ELF-1 (cell line): ENCODE data around the gene UBE2E2.

Experiments
- DNase-seq: peaks from one replicate; pipeline ENCODE4 v3.0.0-alpha.2; 2016; ENCODE audit warnings: low read depth, low spot score

The UBE2E2 gene

GRCh38 chr3:23240171-23240785 lies 37.2 kb downstream of the UBE2E2 start:
- no peak for DNase-seq

- no peak for DNase-seq
Measured at GRCh38 chr3:23241256-23241655, 38.1 kb downstream of the UBE2E2 start.

- DNase-seq: no peak
Measured at GRCh38 chr3:23242106-23242505, 39.0 kb downstream of the UBE2E2 start.

- no peak for DNase-seq
Measured at GRCh38 chr3:23244324-23245041, 41.4 kb downstream of the UBE2E2 start.

- no peak for DNase-seq
Measured at GRCh38 chr3:23246651-23247050, 43.5 kb downstream of the UBE2E2 start.

- no peak for DNase-seq
Measured at GRCh38 chr3:23248594-23249131, 45.5 kb downstream of the UBE2E2 start.

- no peak for DNase-seq
Measured at GRCh38 chr3:23249961-23250360, 46.8 kb downstream of the UBE2E2 start.

- no peak for DNase-seq
Measured at GRCh38 chr3:23252122-23252521, 49.0 kb downstream of the UBE2E2 start.

- no peak for DNase-seq
Measured at GRCh38 chr3:23253214-23253613, 50.1 kb downstream of the UBE2E2 start.

GRCh38 chr3:23254282-23254681 lies 51.2 kb downstream of the UBE2E2 start:
- DNase-seq: no peak

- no peak for DNase-seq
Measured at GRCh38 chr3:23254835-23255234, 51.7 kb downstream of the UBE2E2 start.

- no peak for DNase-seq
Measured at GRCh38 chr3:23256741-23257435, 53.8 kb downstream of the UBE2E2 start.

GRCh38 chr3:23258110-23258509 lies 55.0 kb downstream of the UBE2E2 start:
- no peak for DNase-seq

GRCh38 chr3:23259515-23259914 lies 56.4 kb downstream of the UBE2E2 start:
- no peak for DNase-seq

- DNase-seq: no peak
Measured at GRCh38 chr3:23262766-23263165, 59.6 kb downstream of the UBE2E2 start.

GRCh38 chr3:23263796-23264195 lies 60.7 kb downstream of the UBE2E2 start:
- DNase-seq: no peak

- DNase-seq: no peak
Measured at GRCh38 chr3:23264413-23264812, 61.3 kb downstream of the UBE2E2 start.

- DNase-seq: no peak
Measured at GRCh38 chr3:23270423-23270822, 67.3 kb downstream of the UBE2E2 start.

GRCh38 chr3:23271876-23272741 lies 69.0 kb downstream of the UBE2E2 start:
- DNase-seq: no peak

- no peak for DNase-seq
Measured at GRCh38 chr3:23272820-23273219, 69.7 kb downstream of the UBE2E2 start.

GRCh38 chr3:23275061-23275460 lies 71.9 kb downstream of the UBE2E2 start:
- no peak for DNase-seq

- DNase-seq: no peak
Measured at GRCh38 chr3:23275814-23276213, 72.7 kb downstream of the UBE2E2 start.
